T-helper 2 cell (primary cell): ENCODE data around the gene CITED4.

Source experiments
- DNase-seq, 5 experiments: peaks; one replicate each; pipeline versions ENCODE4 v3.0.0 to v3.0.0-alpha.2; 2012 to 2022

The CITED4 gene

DNA sequence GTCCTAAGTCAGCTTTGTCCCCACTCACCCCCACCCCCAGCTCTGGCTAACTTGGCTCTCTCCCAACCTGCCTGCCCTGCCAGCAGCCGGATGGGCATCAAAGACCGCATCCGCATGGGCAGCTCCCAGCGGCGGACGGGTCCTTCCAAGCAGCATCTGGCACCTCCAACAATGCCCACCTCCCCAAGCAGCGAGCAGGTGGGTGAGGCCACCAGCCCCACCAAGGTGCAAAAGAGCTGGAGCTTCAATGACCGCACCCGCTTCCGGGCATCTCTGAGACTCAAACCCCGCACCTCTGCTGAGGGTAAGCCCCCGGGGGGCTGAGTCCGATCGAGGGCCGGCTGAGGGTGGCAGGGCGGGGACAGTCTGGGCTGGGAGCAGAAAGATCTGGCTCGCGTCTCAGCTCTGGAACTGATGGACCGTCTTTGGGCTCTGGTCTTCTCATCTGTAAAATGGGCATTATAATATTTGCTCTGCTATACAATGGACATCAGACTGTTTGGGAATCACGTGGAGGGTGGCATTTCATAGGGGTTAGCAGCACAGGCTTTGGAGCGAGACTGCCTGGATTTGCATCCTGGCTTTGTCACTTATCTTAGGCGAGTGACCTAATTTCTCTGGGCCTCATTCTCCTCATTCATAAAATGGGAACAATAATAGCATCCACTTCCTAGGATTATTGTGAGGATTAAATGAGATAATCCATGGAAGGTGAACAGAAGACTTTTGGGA is 31.0 kb downstream of the CITED4 start:
- DNase-seq, result no peak

DNA sequence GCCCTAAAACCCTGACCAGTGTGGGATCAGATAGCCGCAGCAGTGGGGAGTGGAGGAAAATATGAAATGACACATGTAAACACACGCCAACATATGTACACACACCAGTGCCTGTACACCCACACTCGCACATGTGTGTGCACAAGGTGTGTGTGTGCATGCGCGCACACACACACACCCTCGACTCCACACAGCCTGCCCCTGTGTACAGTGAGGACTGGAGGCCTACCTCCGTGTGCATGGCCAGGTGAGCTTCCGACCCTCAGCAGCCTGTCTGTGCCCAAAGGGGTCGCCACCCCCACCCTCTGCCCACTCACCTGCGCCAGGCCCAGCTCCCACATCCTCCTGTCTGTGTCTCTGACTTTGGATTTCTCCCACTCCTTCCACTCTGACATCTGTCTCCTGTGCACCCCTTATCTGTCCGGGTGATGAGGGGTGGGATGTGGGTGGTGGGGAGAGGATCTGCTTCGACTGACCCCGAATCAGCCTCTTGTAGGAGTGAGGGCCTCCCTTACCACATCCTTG is 31.7 kb downstream of the CITED4 start:
- DNase-seq, result no peak

DNA sequence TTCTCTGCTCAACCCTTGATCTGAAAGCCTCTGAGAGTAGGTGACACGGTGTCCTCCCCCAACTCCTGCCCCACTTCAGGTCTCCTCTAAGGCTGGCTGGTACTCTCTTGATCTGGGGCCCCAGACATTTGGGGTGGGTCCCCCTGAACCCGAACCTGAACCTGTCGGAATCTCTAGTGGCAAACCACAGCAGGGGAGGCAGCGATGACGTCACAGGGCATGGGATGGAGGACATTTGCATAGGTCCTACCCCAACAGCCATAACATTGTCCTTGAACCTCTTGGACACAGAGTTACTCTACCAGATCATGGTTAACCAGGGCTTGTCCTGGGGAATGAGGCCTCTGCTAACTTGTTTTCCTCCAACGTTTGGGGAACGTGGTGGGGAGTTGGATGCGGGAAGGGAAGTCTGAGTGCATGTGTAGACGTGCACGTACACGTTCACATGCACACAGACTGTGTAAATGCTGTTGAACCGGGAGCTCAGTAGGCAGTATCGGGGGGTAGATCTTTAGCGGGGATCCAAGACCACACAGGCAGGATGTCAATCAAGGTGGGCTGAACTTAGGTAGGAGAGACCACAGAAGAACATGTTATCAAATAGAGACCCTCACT is 32.4 kb downstream of the CITED4 start:
- no peak for DNase-seq

DNA sequence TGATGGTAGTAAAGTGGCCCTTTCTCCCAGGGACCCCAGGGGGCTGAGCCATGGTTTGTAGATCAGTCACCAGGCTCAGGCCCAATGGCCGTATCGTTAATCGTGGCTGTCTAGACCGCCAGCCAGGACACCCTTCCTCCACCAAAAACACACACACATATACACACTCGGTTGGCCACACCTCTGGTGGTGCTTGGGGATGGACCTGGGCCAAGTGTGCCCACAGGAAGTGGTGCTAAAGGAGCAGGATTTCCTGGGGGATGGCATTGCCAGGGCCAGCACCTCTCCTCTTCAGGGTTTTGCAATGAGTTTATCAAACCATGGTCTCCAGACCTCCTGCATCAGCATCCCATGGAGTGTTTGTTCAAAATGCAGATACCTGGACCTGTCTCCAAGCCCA is 36.2 kb downstream of the CITED4 start:
- DNase-seq, result no peak

DNA sequence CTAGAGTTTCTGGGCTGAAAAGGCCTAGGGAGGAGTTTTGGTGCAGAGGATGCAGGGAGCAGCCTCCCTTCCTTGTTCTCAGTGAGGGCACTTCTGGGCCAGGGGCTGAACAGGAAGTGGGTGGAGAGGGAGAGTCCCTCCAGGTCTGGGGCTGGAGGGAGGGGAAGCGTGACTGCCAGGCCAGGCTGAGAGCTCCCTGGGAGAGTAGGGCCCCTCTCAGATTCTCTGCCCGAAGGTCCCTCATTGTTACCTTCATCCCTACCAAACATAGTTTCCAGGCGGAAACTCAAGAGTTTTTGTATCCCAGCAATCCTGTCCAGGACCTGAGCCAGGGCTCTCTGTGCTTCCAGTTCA is 36.8 kb downstream of the CITED4 start:
- no peak for DNase-seq

DNA sequence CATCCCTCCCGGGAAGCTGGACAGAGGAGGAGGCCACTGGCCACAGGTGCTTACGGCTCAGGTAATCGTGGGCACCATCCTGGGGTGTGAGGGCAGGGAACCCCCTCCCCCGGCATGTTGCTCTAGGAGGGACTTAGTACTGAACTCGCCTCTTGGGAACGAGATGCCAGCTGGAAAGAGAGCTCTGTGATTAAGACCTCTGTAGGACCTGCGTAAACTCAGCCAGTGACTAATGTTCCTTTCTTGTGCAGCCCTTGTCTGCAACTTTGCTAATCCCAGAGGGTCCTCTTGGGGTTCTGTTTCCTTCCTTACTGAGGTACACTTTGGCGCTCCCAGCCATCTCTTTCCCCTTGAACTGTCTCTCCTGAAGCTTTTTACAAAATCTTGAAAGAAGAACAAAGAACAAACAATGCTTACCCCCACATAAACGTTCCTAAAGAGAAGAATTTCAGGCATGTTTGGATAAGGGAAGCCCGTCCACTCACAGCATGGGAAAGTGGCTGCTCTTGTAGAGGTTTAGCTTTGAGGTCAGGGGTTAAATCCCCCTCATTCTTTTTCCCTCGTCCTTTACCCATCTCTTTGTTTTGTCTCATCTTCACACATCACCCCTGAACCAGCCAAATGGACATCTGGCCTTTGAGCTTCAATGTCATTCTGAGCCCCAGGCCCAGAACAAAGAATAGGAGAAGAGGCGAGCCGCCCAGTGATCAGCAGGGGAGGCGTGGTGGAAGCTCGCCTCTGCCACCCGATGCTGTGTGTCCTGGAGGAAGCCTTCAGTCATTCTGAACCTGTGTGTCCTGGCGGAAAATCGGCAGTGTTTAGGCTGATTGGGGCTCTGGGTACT is 37.4 kb downstream of the CITED4 start:
- no peak for DNase-seq

DNA sequence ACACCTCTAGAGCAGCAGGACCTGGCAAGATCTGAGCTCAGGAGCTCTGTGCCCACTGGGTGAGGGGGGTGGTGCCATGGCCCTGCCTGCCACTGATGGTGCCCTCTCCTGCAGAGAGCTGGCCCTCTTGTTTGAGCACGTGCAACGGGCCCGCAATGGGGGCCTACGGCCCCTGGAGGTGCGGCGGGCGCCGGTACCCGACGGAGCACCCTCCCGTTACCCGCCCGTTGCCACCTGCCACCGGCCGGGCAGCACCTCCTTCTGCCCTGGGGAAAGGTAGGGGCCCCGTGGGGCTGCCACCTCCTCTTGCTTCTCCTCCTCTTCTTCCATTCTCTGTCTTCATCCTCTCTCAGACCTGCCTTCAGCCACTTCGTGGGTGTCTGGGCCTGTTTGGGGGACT is 38.2 kb downstream of the CITED4 start:
- no peak for DNase-seq

DNA sequence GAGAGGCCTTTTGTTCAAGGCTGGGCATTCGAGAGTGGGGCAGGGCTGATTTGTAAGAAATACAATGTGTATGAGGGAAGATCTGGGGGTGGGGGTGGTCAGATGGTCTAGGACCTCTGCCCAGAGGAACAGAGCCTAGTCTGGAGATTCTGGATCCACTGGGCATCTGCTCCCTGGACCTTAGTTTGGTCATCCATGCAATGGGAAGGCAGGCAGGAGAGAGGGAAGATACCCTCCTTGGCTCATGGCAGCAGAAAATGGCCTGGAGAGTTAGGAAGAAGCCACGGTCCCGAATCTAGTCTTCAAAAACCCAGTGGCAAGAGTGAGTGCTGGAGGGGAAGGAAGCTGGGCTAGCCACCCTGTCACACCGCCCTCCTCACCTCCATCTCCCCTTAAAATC is 38.8 kb downstream of the CITED4 start:
- DNase-seq, result no peak

DNA sequence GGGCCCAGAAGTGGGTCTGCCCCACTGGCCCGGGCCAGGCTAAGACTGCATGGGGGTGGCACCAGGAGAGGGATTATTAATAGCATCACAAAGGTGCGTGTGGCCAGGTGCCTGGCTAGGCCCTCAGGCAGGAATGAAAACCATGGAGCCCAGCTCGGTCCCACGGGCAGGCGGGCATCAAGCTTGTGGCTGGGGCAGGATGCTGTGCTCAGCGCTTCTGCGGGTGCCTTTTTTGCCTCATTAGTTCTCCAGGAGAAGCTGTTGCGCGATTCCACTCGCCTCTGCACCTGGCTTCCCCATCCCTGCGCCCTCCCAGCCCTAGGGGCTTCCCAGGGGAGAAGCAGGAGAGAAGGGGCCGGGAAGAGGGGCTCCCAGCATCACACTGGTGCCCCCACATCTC is 39.3 kb downstream of the CITED4 start:
- no peak for DNase-seq

DNA sequence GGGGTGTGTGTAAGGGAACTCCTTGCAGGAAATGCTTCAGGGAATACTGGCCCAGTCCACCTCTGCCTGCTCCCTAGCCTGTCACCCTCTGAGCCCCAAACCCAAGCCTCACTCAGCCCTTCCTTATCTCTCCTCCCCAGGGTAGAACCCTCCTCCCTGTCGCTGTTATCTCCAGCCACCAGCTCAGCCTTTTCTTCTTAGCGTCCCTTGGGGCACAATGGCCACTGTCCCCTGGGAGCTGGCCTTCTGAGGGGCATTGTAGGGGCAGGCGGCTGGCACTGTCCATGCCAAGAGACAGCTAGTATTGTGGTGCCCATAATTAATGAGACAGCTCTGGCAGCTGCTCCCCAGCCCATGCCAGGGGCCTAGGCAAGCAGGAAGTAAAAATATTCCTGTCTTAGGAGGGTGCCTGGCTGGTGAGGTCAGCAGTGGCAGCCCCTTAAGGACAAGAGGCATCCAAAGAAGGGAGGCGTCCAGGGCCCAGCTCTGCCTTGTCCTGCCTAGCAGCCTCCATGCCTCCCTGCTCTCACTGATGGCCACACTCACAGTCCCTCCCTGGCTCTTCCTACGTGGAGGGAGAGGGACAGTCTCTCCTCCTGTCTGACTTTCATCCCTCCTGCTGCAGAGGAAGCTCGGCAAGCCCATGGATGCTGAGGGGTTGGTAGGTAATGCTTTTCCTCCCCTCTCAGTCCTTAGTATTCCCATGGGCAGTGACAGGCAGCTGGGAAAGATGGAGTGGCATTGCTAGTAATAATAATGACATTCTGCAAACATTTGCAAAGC is 41.1 kb downstream of the CITED4 start:
- DNase-seq, result no peak

DNA sequence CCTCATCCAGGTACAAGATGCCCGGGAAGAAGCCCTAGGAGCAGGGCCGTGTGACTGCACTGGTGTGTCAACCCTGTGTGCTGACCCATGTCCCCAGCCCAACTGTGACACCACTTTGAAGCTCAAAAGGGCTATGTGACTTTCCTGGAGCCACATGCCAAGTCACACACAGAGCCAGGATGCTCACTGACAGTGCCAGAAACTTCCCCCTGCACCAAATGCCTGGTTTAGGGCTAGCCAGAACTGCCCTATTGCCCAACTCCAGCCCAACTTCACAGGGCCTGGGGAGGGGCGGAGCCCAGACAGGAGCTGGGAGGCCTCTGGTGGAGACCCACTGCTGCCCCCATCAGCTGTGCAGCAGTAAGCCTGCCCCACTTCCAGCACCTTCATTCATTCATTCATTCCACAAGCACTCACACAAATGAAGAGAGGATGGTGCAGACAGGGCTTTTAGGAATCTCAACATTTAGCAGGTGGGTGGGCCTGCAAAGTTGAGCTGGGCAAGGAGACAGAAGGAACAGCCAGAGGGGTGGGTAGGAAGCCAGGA is 41.8 kb downstream of the CITED4 start:
- no peak for DNase-seq

DNA sequence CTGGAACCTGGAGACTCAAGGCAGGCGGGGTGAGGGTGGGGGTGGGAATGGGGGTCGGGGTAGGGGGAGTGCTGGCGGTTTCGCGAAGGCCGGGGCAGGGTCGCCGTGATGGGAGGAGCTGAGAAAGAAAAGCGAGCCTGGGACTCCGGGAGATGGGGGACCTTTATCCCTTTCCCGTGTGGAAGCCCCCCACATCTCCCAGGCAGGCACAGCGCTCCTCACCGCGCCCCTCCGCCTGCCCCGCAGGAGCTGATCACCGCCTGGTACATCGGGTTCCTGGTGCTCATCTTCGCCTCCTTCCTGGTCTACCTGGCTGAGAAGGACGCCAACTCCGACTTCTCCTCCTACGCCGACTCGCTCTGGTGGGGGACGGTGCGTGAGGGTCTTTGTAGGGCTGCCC is 43.1 kb downstream of the CITED4 start:
- no peak for DNase-seq

DNA sequence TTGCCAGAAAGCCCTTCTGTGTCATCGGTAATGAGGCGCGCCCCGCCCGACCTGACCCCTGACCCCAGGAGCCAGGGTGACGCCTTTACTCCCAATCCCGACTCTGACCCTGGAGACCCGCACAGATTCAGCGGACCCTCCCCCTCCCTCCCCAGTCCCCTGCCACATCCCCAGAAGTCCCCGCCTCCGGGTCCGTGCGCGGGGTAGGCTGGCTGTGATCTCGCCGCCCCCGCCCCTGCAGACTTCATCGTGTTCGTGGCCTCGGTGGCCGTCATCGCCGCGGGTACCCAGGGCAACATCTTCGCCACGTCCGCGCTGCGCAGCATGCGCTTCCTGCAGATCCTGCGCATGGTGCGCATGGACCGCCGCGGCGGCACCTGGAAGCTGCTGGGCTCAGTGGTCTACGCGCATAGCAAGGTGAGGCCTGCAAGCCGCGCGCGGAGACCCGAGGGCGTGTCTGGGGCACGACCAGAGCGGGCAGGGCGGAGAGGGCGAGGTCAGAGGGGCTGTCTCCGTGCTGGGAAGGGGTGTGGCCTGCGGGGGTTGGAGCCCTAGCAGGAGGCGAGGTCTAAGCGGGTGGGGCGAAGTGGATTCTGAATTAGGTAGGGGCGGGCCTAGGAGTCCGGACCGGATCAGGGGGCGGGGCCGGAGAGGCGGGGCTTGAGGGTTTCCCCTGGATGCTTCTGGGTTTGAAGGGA is 43.8 kb downstream of the CITED4 start:
- peak; percentile 76 to 89 (median 85) for DNase-seq

DNA sequence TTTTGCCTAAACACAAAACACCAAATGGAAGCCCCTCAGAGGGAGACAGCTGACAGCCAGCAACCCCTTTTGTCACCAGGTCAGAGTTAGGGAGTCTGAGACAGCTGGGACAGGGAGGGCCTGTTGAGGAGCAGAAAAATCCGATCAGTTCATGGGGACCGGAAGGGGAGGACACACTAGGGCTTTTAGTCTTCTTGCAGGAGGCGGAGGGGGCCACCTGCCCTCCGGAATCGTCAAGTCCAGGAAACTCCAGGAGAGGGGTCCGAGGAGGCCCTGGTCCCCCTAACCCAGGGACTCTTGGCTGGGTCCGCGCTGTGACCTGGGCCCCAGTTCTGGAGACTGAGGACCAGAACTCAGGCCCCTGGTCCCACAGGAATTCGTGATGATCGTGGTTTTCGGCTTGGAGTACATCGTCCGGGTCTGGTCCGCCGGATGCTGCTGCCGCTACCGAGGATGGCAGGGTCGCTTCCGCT is 44.3 kb downstream of the CITED4 start:
- DNase-seq, result no peak

DNA sequence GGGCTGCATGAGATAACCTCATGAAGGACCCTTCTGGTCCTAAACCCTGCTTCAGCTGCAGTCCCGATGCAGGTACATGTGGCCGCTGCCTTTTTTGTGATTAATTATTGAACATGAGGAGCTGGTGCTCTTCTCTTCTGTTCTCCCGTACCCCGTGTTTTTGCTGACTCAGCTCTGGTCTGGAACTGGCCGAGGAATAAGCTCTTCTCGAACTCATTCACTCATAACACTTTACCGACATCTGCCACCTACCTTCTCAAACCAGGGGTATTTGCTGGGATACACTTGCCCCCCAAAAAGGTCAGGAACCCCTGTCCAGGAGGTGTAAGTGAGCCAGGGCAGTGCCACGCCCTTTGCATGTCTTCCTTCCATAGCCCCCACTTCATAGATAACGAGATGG is 46.7 kb downstream of the CITED4 start:
- DNase-seq, result no peak
